CD4-positive, alpha-beta T cell treated with Interleukin-2 at 100 ng/mL for 4 hours (primary cell): Measurements from ENCODE around the gene PPARA.

Source experiments
- DNase-seq: peaks from one replicate; pipeline ENCODE4 v3.0.0-alpha.2; 2020; ENCODE audit warnings: low spot score

Gene PPARA

DNA sequence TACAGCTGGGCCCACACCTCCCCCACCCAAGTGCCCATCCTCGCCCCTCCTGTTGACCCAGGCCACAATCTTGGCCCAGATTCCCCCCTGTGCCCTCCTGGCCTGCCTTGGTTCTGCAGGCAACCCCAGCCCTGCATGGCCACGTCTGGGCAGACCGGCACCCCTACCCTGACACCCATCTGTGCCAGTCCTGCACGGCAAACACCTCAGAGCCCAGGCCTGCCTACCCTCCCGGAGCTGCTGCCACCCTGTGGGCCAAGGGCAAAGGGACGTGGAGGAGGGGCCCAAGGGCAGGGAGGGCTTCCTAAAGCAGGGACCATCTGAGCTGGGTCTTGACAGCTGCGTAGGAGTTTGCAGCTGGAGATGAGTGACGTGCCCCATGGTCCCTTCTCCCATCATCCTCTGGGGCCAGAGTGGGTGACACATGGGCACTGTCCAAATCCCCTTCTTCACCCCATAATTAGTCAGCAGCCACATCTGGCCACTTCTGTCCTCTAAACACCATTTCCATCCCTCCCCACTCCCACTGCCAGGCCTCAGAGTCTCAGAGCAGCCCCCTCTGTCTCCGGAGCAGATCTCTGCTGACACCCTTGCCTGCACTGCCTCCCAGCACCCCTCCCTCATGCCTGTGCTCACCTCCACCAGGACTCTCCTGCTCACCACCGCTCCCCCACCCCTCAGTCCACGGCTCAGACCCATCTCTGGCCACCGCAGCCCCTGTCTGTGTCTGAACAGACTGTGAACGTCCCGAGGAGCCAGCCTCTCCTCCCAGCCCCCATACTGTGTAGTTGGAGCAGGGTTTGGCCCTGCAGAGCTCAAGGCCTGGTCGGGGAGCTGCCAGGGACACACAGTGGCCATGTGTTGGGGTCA, 35.6 kb upstream of the PPARA start:
- DNase-seq: no peak

GRCh38 chr22:46115388-46115678, 35.0 kb upstream of the PPARA start:
- DNase-seq: no peak

GRCh38 chr22:46115755-46116490, 34.4 kb upstream of the PPARA start:
- no peak for DNase-seq

- DNase-seq: peak; percentile 85
Observed at GRCh38 chr22:46116491-46116958, 33.8 kb upstream of the PPARA start.

GRCh38 chr22:46117206-46118199, 32.8 kb upstream of the PPARA start:
- no peak for DNase-seq

DNA sequence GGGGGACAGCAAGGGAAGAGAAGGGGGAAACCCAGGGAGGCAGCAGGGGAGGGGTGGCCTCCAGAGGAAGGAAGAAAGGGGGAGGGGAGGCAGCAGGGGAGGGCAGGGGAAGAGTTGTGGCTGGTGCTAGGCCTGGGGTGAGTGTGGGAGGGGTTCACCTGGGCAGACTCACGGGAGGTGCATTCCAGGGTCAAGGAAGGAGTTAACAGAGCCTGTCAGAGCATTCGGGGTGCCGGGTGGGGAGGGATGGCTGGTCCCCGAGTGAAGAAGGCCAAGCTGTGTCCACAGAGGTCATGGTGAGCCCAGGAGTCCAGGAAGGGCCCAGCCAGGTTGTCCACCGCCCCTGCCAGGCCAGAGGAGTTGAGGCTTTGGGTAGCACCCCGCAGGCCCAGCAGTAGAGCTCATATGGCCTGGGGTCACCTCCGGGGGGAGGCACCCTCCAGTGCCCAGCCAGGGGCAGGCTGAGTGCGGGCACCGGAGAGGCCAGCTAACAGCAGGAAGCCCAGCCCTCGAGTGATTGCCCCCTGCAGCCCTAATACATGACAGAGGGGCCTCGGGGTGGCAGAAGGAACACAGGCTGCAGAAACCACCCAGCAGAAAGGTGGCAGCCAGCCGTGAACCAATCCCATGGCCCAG, 31.1 kb upstream of the PPARA start:
- no peak for DNase-seq

GRCh38 chr22:46119729-46120419, 30.5 kb upstream of the PPARA start:
- no peak for DNase-seq

DNA sequence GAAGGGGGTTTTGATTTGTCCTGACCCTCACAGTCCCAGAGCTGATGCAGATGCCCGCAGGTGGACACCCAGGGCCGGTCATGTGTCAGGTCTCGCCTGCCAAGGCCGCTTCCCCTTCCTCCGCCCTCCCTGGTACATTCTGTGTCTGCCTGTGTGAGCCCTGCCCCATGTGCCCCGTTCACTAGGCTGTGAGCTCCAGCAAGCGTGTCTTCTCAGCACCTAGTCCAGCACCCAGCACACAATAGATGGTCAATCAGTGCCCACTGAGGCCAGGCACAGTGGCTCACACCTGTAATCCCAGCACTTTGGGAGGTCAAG, 29.9 kb upstream of the PPARA start:
- no peak for DNase-seq

DNA sequence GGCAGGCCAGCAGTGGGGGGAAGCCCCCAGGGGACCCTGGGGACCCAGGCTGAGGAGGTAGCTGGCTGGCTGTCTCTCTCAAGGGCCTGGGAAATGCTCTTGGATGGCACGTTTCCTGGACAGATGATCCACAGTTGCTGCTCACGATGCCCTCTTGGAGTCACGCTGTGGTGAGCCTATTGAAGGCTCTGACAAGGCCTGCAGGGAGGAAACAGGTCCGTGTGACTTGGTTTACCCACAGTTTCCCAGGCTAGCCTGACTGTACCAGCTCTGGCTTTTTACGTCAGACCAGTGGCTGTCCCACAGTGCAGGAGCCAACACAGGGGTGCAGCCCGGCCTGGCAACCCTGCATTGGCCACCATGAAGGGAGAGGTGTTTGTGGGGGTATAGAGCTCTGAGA, 29.2 kb upstream of the PPARA start:
- no peak for DNase-seq

- DNase-seq: no peak
Observed at GRCh38 chr22:46121523-46122287, 28.6 kb upstream of the PPARA start.

GRCh38 chr22:46122511-46122971, 27.8 kb upstream of the PPARA start:
- DNase-seq: peak; percentile 67

DNA sequence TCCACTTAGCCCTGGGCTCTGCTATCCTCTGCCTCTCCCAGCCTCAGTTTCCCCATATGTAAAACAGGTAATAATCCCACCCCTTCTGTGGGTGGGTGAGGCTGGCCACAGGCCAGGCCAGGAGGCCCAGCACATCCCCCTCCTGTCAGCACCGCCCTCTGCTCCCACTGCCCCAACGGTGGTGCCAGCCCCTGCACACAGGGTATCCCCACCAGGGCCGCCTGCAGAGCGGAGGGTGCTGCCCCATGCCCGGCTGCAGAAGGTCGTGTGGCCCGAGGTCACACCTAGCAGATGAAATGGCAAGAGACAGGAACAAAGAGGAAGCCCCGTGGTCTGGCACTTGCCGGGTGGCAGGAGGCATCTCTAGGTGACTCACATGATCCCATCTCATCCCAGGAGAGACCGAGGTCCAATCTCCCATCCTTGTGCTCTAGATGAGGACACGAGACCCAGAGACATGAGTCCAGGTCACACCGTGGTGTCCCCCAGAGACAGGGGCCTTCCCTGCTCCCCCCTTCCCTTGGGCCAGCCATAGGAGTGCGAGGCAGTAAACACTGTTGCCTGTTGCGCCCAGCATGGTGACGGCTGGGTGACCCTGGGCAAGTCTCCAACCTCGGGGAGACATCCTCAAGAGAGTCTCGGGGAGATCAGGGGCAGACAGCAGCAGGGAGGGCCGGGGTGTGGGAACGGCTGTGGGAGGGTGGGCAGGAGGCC, 27.2 kb upstream of the PPARA start:
- DNase-seq: no peak

- DNase-seq: no peak
Observed at GRCh38 chr22:46123694-46124382, 26.5 kb upstream of the PPARA start.

DNA sequence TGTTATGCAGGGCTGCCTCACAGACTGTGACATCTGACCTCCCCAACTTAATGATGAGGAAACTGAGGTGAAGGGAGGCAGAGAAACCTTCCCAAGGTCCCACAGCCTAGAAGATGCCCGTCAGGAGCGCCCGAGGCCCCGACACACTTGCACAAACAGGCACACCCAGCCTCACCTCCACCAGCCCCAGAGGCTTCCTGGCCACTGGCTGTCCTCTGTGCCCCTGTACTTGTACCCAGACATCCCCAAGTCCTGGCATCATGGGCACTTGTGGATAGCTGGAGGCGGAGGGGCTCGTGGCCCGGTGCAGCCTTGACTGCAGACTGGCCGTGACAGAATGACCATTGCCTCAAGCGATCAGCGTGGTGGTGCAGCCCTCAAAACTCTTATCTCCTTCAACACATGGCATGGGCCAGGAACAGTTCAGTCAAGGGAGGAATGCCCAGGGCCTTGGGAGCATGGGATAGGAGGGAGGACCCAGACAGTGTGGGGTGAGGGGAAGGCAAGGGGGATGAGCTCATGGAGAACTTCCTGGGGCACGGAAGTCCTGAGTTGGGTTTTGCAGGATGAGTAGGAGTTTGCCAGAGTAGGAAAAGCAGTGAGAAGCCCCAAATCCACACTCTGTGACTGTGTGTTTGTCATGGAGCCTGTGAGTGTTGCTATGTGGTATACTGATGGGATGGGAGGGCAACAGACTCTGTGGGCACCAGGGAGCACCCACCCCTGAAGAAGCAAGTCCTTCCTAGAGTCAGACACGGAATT, 25.8 kb upstream of the PPARA start:
- no peak for DNase-seq

DNA sequence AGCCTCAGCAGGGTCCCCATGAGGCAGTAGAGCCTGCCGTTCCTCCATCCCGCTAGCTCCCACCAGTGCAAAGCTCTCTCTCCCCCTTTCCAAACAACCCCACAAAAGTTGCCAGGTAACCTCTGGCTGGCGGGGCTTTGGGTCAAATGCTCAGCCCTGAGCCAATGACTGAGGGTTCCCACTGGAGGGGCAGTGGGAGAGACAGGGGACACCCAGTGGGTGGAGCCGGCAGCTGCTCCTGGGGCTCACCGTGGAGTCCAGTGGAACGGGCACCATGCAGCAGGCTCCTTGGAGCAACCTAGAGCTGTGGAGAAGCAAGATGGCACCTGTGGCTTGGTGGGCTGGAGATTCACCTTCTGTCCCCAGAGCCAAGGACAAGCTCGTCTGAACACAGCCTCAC, 25.0 kb upstream of the PPARA start:
- DNase-seq: no peak

DNA sequence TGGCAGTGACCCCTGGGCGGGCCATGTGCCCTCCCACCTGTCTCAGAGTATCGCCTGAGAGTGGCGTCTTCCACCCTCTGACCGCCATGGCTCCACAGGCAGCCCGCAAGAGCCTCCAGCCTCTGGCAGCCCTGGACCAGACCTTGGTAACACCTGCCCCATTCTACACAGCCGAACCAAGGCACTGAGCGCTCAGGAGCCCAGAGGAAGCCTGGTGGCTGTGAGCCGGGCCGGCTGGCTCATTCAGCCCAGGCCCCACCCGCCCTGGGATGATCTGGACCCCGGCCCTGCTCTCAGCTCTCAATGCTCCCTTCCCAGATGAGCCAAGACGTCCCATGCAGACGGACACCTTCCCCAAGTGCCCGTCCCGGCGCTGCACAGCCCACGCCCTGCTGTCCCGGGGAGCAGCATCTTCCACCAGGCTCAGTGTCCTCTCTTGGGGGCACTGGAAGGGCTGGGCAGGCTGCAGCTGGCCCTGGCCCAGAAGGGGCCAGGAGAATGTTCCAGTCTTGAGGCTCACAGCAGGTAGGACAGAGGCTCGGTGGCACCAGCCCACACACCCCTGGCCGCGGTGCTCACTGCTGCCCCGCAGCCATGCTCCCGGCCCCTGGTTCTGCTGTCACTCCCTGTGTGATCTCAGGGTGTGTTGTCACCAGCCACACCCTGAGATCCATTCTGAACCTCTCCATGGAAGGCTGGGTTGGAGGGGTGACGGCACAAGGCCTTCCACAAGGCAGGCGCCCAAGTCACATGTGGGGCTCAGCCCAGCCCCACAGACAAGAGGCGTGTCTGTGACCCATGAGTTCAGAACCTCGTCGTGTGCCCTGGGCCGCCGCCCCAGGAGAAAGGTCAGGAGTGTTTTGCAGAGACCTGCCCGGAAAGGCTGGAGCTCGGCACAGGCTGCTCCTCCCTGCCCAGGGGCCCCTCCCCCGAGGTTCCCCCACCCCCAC, 24.2 kb upstream of the PPARA start:
- no peak for DNase-seq

- DNase-seq: no peak
Observed at GRCh38 chr22:46126853-46127385, 23.4 kb upstream of the PPARA start.
